GM21723 (cell line): ENCODE results near the gene HSD17B3.
"Not testable (repeated sequence)": the region's sequence is repeated elsewhere in the genome, so short reads cannot be mapped to it uniquely, and the experiment has no call there.

ENCODE experiments used
- ATAC-seq: cut with Tn5 transposase; IDR thresholded peaks from one replicate; pipeline ENCODE4 v1.9.1; 2021; ENCODE audit warnings: mild to moderate bottlenecking, moderate library complexity; ENCODE audit not compliant: unreplicated experiment

HSD17B3 gene

DNA sequence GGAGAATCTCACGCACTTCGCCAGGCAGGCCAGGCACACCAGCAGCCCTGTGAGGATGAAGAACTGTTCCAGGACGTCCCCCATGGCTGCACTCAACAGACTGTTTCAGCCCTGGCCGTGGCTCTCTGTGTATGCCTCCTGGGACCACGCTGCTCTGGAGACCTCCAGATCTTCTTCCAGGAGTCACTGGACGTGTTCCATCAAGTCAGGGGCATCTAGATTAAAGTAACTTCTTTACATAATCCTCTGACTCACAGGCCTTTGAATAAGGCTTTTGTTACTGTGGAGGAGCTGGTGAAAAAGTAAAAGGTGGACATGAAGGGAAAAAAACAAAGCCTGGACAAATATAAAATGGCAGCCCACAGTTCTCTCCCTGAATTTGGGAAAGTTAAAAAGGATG, at the start of gene HSD17B3:
TSS of gene HSD17B3 (minus strand) at position 156 of the 400 bp plus-strand sequence. CDS start at position 84, 72 bp downstream.
- ATAC-seq: no peak

DNA sequence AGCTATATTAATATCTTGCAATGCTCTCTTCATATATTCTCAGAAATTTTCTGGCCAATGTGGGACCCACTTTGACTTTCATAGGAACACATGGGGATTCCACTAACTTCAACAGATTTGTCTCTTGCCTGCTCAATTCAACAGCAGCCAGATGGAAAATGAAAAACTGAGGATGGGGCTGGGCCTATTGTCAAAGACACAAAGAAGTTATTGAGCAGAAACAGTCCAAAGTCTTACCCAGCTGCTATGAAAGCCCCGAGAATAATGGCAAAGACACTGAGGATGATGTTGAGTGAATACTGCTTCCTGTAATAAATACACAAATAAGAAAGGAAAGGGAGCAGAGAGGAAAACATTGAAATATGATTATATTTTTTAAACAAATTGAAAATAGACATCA, 48.9 kb upstream of the HSD17B3 start:
- no peak for ATAC-seq

DNA sequence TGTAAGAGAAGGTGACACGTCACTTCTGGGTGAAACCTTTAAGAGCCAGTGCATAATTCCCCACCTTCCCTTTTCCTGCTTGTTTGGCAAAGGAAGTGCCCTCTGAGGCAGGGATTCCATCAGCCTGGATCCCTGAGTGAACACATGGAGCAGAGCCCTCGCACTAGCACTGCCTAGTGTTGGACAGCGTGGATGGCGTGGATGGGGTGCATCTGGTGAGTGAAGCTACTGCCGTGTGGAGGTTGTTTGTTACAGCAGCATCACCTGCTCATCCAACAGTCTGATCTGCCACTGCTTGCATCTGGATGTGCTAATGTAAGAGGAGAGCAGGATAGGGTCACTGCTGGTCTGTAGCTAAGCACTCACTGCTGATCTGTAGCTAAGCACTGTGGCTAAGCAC, 46.3 kb upstream of the HSD17B3 start:
- ATAC-seq: no peak

DNA sequence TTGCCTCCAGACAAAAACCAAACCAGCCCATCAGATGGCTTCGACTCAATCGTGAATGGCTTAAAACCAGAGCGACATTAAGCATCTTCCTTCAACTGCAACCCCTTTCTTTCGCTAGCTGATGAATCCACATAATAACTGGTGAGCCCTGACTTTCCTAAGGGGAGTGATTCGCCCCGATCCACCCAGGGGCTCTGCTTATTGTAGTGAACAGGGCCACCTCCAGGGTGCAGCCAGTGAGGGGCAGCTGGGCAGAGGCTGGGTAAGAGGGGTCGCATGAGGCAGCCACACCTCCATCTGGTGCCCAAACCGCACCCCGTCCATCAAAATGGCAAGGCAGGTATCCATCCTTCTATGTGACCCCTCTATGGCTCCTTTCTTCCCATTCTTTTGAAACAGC, 43.6 kb upstream of the HSD17B3 start:
- no peak for ATAC-seq

DNA sequence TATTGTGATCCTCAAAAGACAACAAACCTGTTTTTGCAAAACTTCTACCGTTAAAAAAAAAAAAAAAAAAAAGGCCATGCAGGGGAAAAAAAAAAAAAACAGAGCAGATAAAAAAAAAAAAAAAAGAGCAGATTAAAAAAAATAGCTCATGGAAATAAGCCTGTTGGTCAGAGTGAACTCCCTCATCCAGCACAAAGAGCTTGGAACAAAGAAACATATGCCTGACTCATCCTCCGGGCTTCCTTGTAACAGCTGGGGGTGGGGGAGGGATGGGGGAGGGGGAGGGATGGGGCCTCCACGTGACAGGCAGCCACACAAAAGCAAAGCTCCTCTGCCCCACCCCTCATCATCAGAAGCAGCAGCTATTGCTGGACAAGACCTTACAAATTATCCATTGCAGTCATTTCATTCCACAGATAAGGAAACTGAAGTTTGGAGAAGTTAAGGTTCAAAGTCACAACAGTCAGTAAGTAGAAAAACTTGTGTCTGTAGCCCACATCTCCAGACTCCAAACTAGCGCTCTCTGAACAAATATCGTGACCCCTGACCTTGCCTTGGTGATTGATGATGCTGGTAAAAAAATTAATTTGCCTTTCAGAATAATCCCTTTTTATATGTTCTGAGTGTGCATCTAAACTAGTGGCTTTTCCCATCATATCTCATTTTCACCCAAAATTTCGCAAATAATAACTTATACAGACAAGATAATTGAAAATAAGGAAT, 42.6 kb upstream of the HSD17B3 start:
- no peak for ATAC-seq

DNA sequence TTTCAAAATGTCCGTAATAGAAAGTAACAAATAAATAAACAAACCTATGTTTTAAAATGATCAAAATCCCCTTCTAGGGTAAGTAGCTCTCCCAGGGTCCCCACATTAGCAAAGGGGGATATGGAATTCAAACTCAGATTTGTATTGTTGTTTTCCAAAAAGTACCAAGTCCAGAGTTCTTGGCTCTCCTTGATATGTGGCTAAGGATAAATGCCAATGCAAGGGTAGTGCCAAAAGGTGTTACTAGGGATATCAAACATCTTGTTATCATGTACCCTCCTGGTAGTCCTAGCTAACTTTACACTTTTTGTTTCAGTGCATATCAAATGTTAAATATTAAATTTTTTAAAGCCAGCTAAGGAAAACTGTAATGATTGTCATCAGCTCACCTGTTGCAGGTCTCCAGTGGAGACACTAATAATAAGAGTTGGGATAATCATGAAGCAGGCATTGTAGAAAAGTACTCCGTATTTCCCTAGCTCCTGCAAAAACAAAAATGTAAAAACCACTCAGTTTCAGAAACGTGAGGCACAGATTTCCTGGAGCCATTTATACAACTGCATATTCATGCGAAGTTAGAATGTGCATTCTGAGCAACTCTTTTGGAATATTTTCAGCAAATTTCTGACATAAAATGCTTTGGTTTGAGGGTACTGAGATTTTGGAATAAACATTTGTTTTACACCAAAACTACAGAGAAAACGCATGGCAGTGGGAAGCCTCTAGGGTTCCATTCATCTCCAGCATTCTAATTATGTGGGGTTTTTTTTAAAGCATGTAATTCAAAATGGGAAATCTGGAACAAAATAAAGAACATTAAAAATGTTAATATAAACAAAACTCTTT, 41.8 kb upstream of the HSD17B3 start:
- ATAC-seq: no peak

DNA sequence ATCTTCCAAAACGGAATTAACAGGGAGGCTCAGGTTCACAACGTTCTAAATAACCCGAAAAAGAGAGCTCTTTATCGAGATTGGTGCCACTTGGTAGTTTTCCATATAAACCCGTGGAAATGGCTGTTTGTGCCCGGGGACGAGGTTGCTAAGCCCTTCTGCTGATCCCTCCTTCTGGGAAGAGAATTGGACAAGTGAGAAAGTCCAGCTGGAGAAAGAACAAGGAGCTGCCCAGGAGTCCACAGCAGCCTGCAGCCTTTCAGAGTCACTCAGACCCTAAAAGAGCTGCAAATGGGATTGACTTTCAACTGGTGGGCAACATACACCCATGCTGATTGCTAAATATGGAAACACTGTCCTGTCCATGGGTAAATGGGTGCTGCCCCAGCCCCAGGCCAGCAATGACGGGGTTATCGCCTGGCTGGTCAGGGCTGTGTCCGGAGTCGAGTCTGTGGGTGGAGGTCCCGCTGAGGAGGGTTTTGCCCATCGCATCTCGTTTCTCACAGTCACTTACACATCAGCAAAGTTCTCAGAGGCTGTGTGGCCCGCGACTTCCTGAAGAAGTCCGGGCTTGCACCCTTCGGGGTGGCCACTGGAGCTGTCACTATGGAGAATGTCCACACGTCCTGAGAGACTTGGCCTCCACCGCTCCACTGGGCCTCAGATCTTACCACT, 40.7 kb upstream of the HSD17B3 start:
- no peak for ATAC-seq

DNA sequence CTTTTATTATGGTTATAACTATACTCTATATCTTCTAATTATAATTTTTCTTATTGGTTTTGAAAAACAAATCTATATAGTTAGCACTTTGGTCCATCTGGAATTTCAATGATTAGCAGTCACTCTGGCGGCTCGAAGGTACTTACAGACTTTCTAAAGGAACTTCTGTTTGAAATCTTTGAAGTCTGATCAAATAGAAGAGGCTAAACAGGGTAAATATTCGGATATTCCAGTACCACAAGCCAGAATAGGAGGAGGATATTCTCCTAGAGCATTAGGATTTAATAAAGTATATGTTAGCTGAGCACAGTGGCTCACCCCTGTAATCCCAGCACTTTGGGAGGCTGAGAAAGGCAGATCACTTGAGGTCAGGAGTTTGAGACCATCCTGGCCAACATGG, 38.7 kb upstream of the HSD17B3 start:
- ATAC-seq: no peak

DNA sequence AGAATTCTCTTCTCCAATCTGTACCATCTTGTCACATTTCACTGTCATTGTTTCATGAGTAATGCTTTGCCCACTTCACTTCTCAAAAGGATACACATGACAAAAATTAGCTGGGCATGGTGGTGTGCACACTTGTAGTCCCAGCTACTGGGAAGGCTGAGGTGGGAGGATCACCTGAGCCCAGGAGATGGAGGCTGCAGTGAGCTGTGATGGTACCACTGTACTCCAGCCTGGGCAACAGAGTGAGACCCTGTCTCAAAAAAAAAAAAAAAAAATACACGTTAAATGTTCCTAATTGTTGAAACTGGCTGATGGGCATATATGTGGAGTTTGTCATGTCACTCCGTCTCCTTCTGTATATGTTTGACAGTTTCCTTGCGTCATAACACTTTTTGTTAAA, 36.3 kb upstream of the HSD17B3 start:
- ATAC-seq: no peak

DNA sequence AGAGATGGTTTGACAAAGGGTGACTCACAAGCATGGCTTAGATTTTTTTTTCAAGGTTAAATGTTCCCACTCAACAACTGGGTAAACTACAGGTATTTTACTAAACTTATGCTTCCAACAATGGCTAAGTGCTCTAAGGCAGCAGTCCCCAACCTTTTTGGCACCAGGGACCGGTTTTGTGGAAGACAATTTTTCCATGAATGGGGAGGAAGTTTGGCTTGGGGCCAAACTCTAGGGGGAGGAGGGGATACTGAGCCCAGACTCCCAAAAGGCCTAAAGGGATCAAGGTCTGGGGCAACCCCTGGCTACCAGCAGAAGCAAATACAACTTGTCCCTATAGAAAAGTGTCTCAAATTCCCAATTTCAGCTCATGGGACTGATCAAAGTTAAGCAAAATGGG, 32.0 kb upstream of the HSD17B3 start:
- ATAC-seq: no peak

DNA sequence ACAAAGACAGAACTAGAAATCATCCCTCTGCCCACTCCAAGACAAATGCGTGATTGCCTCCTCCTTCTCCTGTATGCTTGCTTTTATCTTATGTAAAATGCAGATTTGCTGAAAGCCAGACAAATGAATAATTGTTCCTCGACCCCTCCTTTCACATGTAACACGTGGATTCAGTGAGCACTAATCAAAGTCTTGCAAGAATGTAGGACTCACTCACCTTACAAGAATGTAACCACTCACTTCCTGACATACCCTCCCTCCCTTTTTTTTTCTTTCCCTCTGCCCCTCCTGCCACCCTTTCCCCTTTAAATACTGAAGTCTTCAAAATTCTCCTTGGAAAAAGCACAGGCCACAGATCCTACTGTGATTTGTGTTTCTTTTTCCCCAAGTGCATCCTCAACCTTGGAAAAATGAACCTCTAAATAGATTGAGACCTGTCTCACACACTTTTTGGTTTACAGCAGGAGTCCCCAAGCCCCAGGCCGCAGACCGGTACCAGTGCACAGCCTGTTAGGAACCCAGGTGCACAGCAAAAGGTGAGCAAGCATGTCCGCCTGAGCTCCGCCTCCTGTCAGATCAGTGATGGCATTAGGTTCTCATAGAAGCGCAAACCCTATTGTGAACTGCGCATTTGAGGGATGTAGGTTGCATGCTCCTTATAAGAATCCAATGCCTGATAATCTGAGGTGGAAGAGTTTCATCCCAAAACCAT, 29.4 kb upstream of the HSD17B3 start:
- no peak for ATAC-seq

DNA sequence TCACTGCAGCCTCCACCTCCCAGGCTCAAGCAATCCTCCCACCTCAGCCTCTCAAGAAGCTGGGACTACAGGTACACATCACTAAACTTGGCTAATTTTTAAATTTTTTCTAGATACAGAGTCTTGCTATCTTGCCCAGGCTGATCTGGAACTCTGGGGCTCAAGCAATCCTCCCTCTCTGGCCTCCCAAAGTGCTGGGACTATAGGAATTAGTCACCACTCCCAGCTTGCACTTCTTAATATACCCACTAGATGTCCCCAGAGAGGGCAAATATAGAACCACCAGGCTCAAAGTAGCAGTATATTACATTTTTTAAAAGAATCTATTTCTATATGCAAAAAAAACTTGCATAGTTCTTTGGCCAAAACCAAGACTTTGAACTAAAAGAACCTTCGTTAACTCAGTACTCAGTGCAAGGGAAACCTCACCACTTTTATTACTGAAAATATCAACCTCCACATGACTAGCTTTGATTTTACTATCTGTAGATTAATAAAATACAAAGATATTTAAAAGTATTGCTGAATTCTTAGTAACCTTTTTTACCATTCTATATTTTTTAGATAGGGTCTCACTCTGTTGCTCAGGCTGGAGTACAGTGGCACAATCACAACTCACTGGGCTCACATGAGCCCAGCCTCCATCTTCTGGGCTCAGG, 25.8 kb upstream of the HSD17B3 start:
- no peak for ATAC-seq

DNA sequence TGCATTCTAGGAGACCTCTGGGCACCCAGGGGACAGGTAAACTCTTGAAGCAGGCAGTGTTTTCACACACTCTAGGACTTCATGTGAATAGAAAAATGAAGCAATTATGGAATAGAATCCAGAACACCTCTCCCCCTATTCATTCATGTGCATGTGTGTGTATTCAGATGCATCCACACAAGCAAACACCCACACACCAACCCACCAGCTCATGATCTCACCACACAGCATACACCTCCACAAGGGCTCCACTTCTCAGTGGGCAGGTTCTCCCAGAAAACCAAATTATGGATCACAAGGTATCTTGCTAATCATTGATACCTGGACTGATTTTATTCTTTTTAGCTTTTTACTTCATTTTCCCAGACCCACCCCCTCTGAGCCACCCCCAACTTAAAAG, 21.2 kb upstream of the HSD17B3 start:
- no peak for ATAC-seq

DNA sequence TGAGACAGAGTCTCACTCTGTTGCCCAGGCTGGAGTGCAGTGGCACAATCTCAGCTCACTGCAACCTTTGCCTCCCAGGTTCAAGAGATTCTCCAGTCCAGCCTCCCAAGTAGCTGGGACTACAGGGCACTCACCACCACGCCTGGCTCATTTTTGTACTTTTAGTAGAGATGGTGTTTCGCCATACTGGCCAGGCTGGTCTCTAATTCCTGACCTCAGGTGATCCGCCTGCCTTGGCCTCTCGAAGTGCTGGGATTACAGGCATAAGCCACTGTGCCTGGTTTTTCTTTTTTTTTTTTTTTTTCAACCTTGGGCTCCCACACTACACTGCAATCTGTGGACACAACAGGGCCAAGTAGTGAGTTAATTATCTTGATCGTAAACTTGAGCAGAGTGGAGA, 20.8 kb upstream of the HSD17B3 start:
- not testable (repeated sequence) for ATAC-seq

DNA sequence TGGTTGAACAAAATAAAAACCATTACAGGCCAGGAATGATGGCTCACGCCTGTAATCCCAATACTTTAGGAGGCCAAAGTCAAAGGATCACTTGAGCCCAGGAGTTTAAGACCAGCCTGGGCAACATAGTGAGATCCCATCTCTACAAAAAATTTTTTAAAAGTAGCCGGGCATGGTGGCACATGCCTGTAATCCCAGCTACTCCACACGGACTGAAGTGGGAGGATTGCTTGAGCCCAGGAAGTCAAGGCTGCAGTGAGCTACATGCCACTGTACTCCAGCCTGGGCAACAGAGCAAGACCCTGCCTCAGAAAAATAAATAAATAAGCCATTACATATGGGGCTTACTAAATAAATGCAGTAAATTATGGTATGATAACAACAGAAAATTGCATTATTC, 20.2 kb upstream of the HSD17B3 start:
- not testable (repeated sequence) for ATAC-seq

DNA sequence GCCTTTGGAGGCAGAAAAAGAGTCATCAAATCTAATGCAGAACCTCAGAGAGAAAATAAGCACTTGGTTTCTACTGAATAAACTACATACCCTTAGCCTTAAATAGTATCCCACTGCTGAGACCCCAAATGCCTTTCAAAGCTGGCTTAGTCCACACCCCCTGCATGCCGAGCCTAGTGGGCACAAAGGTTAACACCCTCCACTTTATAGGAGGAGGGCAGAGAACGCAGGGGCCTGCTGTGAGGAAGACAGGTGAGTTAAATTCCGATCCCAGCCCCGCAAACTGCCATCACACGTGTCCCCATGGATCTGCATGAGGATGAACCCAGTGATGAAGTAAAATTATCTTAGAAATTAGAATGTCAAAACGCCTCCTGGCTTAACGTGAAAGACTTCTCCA, 19.5 kb upstream of the HSD17B3 start:
- ATAC-seq: no peak

DNA sequence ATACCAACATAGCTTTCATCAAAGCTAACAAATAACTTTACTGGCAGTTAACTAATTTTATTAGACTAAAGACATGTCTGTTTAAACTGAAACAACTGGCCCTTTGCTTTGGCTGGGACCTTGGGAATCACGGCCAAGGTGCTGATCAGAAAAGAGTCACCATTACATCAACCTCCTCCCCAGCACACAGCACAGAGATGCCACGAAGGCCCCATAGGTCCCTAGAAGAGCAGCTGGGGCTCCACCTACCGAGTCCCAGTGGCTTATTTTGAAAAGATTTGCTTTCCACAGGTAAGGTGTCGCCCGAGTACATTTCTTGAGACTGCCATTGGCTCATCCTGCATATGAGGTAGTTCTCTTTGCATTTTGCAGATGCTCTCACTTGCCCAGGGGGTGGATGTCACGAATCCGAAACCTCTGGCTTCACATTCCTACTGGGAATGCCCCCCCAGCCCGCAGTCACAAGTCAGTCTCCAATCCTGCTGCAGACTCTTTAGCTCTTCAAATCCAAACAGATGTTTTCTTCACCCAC, 18.8 kb upstream of the HSD17B3 start:
- no peak for ATAC-seq

DNA sequence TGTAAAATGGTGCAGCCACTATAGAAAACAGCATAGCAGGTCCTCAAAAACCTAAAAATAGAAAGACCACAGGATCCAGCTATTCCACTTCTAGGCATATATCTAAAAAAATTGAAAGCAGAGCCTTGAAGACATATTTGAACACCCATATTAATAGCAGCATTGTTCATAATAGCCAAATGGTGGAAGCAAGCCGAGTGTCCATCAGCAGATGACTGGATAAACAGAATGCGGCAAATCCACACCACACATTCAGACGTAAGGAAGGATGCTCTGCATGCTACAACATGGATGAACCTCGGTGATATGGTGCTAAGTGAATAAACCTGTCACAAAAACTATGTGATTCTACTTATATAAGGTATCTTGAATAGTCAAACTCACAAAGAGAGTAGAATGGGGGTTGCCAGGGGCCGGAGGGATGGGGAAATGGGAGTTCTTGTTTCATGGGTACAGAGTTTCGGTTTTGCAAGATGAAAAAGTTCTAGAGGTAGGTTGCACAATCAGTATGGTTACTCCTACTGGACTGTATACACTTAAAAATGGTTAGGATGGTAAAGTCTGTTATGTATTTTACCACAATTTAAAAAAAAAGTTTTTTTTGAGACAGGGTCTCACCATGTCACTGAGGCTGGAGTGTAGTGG, 17.1 kb upstream of the HSD17B3 start:
- no peak for ATAC-seq

DNA sequence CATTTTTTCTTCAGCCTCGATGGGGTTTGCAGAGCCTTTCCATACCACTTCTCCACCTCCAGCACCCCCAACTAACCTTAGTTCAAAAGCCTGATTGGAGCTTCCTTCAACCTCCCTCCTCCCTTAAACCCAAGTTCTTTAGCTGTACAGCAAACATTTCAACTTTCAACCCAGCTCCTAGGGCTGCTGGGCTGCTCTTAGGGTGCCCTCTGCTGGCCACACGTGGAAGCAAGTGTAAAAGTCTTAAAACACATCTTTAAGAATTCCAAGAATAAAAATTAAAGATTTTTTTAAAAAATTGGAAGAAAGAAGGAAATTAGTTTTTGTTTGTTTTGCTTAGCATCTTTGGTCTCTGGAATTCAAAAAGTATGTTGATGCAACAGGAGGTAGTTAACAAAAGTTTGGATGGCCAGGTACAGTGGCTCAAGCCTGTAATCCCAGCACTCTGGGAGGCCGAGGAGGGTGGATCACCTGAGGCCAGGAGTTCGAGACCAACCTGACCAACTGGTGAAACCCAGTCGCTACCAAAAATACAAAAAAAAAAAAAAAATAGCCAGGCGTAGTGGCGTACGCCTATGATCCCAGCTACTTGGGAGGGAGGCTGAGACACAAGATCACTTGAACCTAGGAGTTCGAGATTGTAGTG, 15.5 kb upstream of the HSD17B3 start:
- no peak for ATAC-seq
